ENCODE data around the gene SRRT. TPM values are rescaled to one million over a fixed set of nuclear protein-coding genes. Genes with fewer than 3 reads are reported as not detected.

SRRT gene
- total and polyA plus RNA-seq, 4 donors, result 21.3 to 158 (median 104) TPM

DNA sequence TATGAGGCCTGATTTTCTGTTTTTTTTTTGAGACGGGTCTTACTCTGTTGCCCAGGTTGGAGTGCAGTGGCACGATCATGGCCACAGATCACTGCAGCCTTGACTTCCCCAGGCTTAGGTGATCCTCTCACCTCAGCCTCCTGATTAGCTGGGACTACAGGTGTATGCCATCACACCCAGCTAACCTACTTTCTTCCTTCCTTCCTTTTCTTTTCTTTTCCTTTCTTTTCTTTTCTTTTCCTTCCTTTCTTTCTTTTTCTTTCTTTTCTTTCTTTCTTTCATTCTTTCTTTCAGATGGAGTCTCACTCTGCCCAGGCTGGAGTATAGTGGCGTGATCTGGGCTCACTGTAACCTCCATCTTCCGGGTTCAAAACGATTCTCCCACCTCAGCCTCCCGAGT lies 3.8 kb downstream of the SRRT start:
- H3K36me3 ChIP-seq (ENCODE audit: control insufficient read depth, insufficient read depth, low read length), result peaks cover 65% of the 10 kb centered on the region
- 63% methylated on average over 1 of the region's 6 CpGs for WGBS (ENCODE audit: insufficient coverage)
- H3K27me3 ChIP-seq (ENCODE audit: control insufficient read depth, insufficient read depth, low read length), result no peaks in the 10 kb centered on the region
- no peak for DNase-seq (ENCODE audit: low read depth in 4 of 6, low spot score in 6 of 6)
- H3K27ac ChIP-seq (ENCODE audit: low read depth, low read length), result no peak overlapping the region
- no peak overlapping the region for H3K4me3 ChIP-seq (ENCODE audit: low read depth, low read length)
- H3K9me3 ChIP-seq (ENCODE audit: control insufficient read depth, insufficient read depth, low read length), result no peaks in the 10 kb centered on the region
- H3K4me1 ChIP-seq (ENCODE audit: control insufficient read depth, insufficient read depth, low read length), result peaks cover 50% of the 10 kb centered on the region

GRCh38 chr7:100879685-100880261 lies 4.9 kb downstream of the SRRT start:
- H3K27ac ChIP-seq (ENCODE audit: low read depth, low read length), result no peak overlapping the region
- no peak overlapping the region for H3K4me3 ChIP-seq (ENCODE audit: low read depth, low read length)
- 49% methylated on average over 11 of the region's 11 CpGs for WGBS (ENCODE audit: insufficient coverage)

DNA sequence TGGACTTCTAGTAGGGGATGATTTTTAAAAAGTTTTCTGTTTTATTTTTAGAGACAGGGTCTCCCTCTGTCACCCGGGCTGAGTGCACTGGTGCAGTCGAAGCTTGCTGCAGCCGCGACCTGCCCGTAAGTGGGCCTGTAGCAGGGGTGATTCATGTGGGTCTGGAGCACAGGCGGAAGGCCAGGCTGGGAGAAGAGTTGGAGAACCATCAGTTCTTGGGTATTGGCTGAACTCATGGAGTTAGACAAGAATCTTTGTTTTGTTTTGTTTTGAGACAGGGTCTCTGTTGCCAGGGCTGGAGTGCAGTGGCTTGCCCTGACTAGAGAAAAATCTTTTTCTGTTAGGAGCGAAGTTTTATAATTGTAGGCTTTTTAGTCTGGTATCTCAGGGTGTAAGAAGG lies 5.7 kb downstream of the SRRT start:
- no peak for DNase-seq (ENCODE audit: low read depth in 4 of 6, low spot score in 6 of 6)
- Histone ChIP-seq H3K27ac (ENCODE audit: low read depth, low read length) (no peak overlapping the region), H3K4me3 (ENCODE audit: low read depth, low read length) (no peak overlapping the region), H3K4me1 (ENCODE audit: control insufficient read depth, insufficient read depth, low read length) (peaks cover 40% of the 10 kb centered on the region), H3K36me3 (ENCODE audit: control insufficient read depth, insufficient read depth, low read length) (peaks cover 85% of the 10 kb centered on the region), H3K27me3 (ENCODE audit: control insufficient read depth, insufficient read depth, low read length) (no peaks in the 10 kb centered on the region), H3K9me3 (ENCODE audit: control insufficient read depth, insufficient read depth, low read length) (no peaks in the 10 kb centered on the region)
- 68% methylated on average over 6 of the region's 7 CpGs for WGBS (ENCODE audit: insufficient coverage)

More at GRCh38 chr7:100879685-100880261, 4.9 kb downstream of the SRRT start:
- H3K4me1 ChIP-seq (ENCODE audit: control insufficient read depth, insufficient read depth, low read length), result peaks cover 40% of the 10 kb centered on the region
- H3K36me3 ChIP-seq (ENCODE audit: control insufficient read depth, insufficient read depth, low read length), result peaks cover 76% of the 10 kb centered on the region
- DNase-seq (ENCODE audit: low read depth in 4 of 6, low spot score in 6 of 6), result no peak
- H3K9me3 ChIP-seq (ENCODE audit: control insufficient read depth, insufficient read depth, low read length), result no peaks in the 10 kb centered on the region
- H3K27me3 ChIP-seq (ENCODE audit: control insufficient read depth, insufficient read depth, low read length), result no peaks in the 10 kb centered on the region

- Histone ChIP-seq H3K4me1 (ENCODE audit: control insufficient read depth, insufficient read depth, low read length) (peaks cover 35% of the 10 kb centered on the region), H3K36me3 (ENCODE audit: control insufficient read depth, insufficient read depth, low read length) (peaks cover 86% of the 10 kb centered on the region), H3K4me3 (ENCODE audit: low read depth, low read length) (no peak overlapping the region), H3K27ac (ENCODE audit: low read depth, low read length) (no peak overlapping the region), H3K9me3 (ENCODE audit: control insufficient read depth, insufficient read depth, low read length) (no peaks in the 10 kb centered on the region), H3K27me3 (ENCODE audit: control insufficient read depth, insufficient read depth, low read length) (no peaks in the 10 kb centered on the region)
- 95% methylated on average over 17 of the region's 20 CpGs for WGBS (ENCODE audit: insufficient coverage)
- DNase-seq (ENCODE audit: low read depth in 4 of 6, low spot score in 6 of 6), result no peak
Observed at GRCh38 chr7:100881136-100881535, 6.2 kb downstream of the SRRT start.

- Histone ChIP-seq H3K9me3 (ENCODE audit: control insufficient read depth, insufficient read depth, low read length) (no peaks in the 10 kb centered on the region), H3K4me3 (ENCODE audit: low read depth, low read length) (no peak overlapping the region), H3K4me1 (ENCODE audit: control insufficient read depth, insufficient read depth, low read length) (peaks cover 31% of the 10 kb centered on the region), H3K27ac (ENCODE audit: low read depth, low read length) (no peak overlapping the region), H3K27me3 (ENCODE audit: control insufficient read depth, insufficient read depth, low read length) (no peaks in the 10 kb centered on the region), H3K36me3 (ENCODE audit: control insufficient read depth, insufficient read depth, low read length) (peaks cover 90% of the 10 kb centered on the region)
- WGBS (ENCODE audit: insufficient coverage), result 95% methylated on average over 4 of the region's 9 CpGs
- no peak for DNase-seq (ENCODE audit: low read depth in 4 of 6, low spot score in 6 of 6)
Observed at GRCh38 chr7:100882201-100882600, 7.3 kb downstream of the SRRT start.

GRCh38 chr7:100882785-100883526 lies 8.1 kb downstream of the SRRT start:
- H3K27ac ChIP-seq (ENCODE audit: low read depth, low read length), result no peak overlapping the region

DNA sequence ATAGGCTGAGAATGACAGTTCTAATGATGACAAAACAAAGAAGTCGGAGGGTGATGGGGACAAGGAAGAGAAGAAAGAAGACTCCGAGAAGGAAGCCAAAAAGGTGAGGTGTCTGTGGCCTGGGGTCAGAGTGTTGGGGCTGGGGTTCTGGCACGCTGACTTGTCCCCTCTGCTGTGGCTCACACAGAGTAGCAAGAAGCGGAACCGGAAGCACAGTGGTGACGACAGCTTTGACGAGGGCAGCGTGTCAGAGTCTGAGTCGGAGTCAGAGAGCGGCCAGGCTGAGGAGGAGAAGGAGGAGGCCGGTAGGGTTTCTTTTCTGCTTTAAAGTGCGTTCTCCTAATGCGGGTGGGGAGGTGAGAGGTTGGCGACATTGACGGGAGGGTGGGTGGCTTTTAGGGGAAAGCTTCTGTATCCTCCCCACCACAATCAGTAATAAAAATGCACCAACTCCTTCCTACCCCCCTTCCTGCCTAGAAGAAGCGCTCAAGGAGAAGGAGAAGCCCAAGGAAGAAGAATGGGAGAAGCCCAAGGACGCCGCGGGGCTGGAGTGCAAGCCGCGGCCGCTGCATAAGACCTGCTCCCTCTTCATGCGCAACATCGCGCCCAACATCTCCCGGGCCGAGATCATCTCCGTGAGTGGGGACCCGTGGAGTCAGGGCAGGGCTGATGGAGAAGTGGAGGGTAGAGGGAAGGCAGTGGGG lies 10.0 kb downstream of the SRRT start:
- DNase-seq (ENCODE audit: low read depth in 4 of 6, low spot score in 6 of 6), result peak in 1 of 6 donors; percentile 0
- Histone ChIP-seq H3K9me3 (ENCODE audit: control insufficient read depth, insufficient read depth, low read length) (no peaks in the 10 kb centered on the region), H3K4me3 (ENCODE audit: low read depth, low read length) (no peak overlapping the region), H3K27ac (ENCODE audit: low read depth, low read length) (no peak overlapping the region), H3K27me3 (ENCODE audit: control insufficient read depth, insufficient read depth, low read length) (no peaks in the 10 kb centered on the region), H3K4me1 (ENCODE audit: control insufficient read depth, insufficient read depth, low read length) (peaks cover 48% of the 10 kb centered on the region), H3K36me3 (ENCODE audit: control insufficient read depth, insufficient read depth, low read length) (peaks cover 93% of the 10 kb centered on the region)
- 95% methylated on average over 19 of the region's 29 CpGs for WGBS (ENCODE audit: insufficient coverage)

More at GRCh38 chr7:100882785-100883526, 8.1 kb downstream of the SRRT start:
- WGBS (ENCODE audit: insufficient coverage), result 75% methylated on average over 19 of the region's 24 CpGs
- DNase-seq (ENCODE audit: low read depth in 4 of 6, low spot score in 6 of 6), result no peak
- H3K4me1 ChIP-seq (ENCODE audit: control insufficient read depth, insufficient read depth, low read length), result peaks cover 37% of the 10 kb centered on the region
- H3K27me3 ChIP-seq (ENCODE audit: control insufficient read depth, insufficient read depth, low read length), result no peaks in the 10 kb centered on the region
- H3K4me3 ChIP-seq (ENCODE audit: low read depth, low read length), result no peak overlapping the region
- H3K36me3 ChIP-seq (ENCODE audit: control insufficient read depth, insufficient read depth, low read length), result peaks cover 96% of the 10 kb centered on the region
- no peaks in the 10 kb centered on the region for H3K9me3 ChIP-seq (ENCODE audit: control insufficient read depth, insufficient read depth, low read length)

DNA sequence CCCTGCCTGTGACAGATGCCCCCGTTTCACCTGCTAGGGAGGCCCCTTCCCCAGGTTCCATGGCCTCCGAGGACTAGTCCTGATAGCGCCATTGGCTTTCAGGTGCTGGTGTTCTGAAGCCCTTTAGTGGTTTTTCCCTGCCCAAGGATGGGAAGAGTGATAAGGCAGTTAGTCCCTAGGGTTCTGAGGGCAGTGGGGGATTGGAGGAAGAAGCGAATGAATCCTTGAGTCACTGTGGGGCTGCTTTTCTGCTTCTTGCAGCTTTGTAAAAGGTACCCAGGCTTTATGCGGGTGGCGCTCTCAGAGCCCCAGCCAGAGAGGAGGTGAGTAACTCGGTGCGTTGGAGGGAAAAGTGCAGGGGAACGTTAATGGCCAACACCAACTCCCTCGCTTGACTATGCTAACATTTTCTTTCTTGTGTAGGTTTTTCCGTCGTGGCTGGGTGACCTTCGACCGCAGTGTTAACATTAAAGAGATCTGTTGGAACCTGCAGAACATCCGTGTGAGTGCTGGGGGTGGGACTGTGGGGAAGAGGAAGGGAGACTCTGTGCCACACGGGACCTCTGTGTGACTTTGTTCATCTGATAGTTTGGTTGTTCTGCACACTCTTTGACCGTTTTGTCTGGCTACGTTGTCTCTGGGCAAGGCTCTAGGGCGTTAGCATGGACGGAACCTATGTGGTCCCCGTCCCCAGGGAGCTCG lies 10.7 kb downstream of the SRRT start:
- H3K9me3 ChIP-seq (ENCODE audit: control insufficient read depth, insufficient read depth, low read length), result no peaks in the 10 kb centered on the region
- no peak for DNase-seq (ENCODE audit: low read depth in 4 of 6, low spot score in 6 of 6)
- H3K27me3 ChIP-seq (ENCODE audit: control insufficient read depth, insufficient read depth, low read length), result no peaks in the 10 kb centered on the region
- 87% methylated on average over 20 of the region's 22 CpGs for WGBS (ENCODE audit: insufficient coverage)
- no peak overlapping the region for H3K27ac ChIP-seq (ENCODE audit: low read depth, low read length)
- H3K36me3 ChIP-seq (ENCODE audit: control insufficient read depth, insufficient read depth, low read length), result peaks cover 89% of the 10 kb centered on the region
- H3K4me1 ChIP-seq (ENCODE audit: control insufficient read depth, insufficient read depth, low read length), result peaks cover 48% of the 10 kb centered on the region
- no peak overlapping the region for H3K4me3 ChIP-seq (ENCODE audit: low read depth, low read length)

DNA sequence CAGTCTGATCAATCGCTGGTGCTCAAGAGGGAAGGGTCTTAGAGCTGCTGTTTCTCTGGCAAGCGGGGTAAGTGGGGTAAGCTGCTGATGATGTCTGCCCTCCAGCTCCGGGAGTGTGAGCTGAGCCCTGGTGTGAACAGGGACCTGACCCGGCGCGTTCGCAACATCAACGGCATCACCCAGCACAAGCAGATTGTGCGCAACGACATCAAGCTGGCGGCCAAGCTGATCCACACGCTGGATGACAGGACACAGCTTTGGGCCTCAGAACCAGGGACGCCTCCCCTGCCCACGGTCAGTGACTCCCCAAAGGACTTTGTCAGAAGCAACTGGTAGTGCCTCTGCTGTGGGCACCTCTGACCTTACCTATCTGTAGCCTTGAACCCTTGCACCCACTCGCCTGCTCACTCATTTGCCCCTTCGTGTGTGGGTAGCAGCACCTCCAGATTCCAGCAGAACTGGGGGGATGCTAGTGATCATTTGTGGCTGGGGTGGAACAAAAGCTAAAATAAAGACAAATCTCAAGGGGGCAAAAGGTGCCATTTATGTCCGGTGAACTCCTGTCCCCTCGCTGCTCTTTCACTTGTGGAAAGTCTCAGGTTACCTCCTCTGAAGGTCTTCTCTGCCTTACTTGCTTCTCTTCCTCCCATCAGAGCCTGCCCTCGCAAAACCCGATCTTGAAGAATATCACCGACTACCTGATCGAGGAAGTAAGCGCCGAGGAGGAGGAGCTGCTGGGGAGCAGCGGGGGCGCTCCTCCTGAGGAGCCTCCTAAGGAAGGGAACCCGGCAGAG lies 11.4 kb downstream of the SRRT start:
- Histone ChIP-seq H3K4me1 (ENCODE audit: control insufficient read depth, insufficient read depth, low read length) (peaks cover 48% of the 10 kb centered on the region), H3K27me3 (ENCODE audit: control insufficient read depth, insufficient read depth, low read length) (no peaks in the 10 kb centered on the region), H3K4me3 (ENCODE audit: low read depth, low read length) (no peak overlapping the region), H3K36me3 (ENCODE audit: control insufficient read depth, insufficient read depth, low read length) (peaks cover 86% of the 10 kb centered on the region), H3K27ac (ENCODE audit: low read depth, low read length) (no peak overlapping the region), H3K9me3 (ENCODE audit: control insufficient read depth, insufficient read depth, low read length) (no peaks in the 10 kb centered on the region)
- WGBS (ENCODE audit: insufficient coverage), result 92% methylated on average over 26 of the region's 27 CpGs
- DNase-seq (ENCODE audit: low read depth in 4 of 6, low spot score in 6 of 6), result no peak
